ENCODE data around the gene NR3C1.

Gene NR3C1

GRCh38 chr5:143425835-143426234 lies 22.3 kb upstream of the NR3C1 start:
- DNase-seq (ENCODE audit: low read depth) = no peak

GRCh38 chr5:143418140-143418866 lies 14.8 kb upstream of the NR3C1 start:
- no peak for DNase-seq (ENCODE audit: low read depth)

- DNase-seq (ENCODE audit: low read depth) = no peak
Observed at GRCh38 chr5:143417503-143418139, 14.1 kb upstream of the NR3C1 start.

- DNase-seq (ENCODE audit: low read depth) = no peak
Observed at GRCh38 chr5:143416411-143416810, 12.9 kb upstream of the NR3C1 start.

GRCh38 chr5:143413958-143414669 lies 10.6 kb upstream of the NR3C1 start:
- DNase-seq (ENCODE audit: low read depth) = no peak

GRCh38 chr5:143412661-143413342 lies 9.3 kb upstream of the NR3C1 start:
- DNase-seq (ENCODE audit: low read depth) = no peak

- DNase-seq (ENCODE audit: low read depth) = no peak
Observed at GRCh38 chr5:143409926-143410325, 6.4 kb upstream of the NR3C1 start.

- no peak for DNase-seq (ENCODE audit: low read depth)
Observed at GRCh38 chr5:143406408-143406807, 2.9 kb upstream of the NR3C1 start.

GRCh38 chr5:143405849-143406098 lies 2.3 kb upstream of the NR3C1 start:
- no peak for DNase-seq (ENCODE audit: low read depth)

- DNase-seq (ENCODE audit: low read depth) = peak; percentile 79
Observed at GRCh38 chr5:143405063-143405848, 1.8 kb upstream of the NR3C1 start.

GRCh38 chr5:143404416-143405062 lies 1.1 kb upstream of the NR3C1 start:
- DNase-seq (ENCODE audit: low read depth) = peak; percentile 92

- no peak for DNase-seq (ENCODE audit: low read depth)
Observed at GRCh38 chr5:143403334-143403592, 223 bp downstream of the NR3C1 start.

- DNase-seq (ENCODE audit: low read depth) = peak; percentile 24
Observed at GRCh38 chr5:143402553-143403333, 743 bp downstream of the NR3C1 start.

GRCh38 chr5:143402017-143402552 lies 1.4 kb downstream of the NR3C1 start:
- no peak for DNase-seq (ENCODE audit: low read depth)

- no peak for DNase-seq (ENCODE audit: low read depth)
Observed at GRCh38 chr5:143401227-143402016, 2.1 kb downstream of the NR3C1 start.

- peak; percentile 37 for DNase-seq (ENCODE audit: low read depth)
Observed at GRCh38 chr5:143400541-143401226, 2.8 kb downstream of the NR3C1 start.

GRCh38 chr5:143399616-143400540 lies 3.6 kb downstream of the NR3C1 start:
- no peak for DNase-seq (ENCODE audit: low read depth)
